Jurkat, Clone E6-1 (cell line): Measurements from ENCODE around the gene ZNF260. TPM values are rescaled to one million over a fixed set of nuclear protein-coding genes. Genes with fewer than 3 reads are reported as not detected.

Experiments
- DNase-seq: peaks from one replicate; pipeline ENCODE4 v3.0.0-alpha.2; 2011; ENCODE audit warnings: low read depth, low spot score
- H3K4me3 ChIP-seq: 2 replicates; pipeline ENCODE4 v1.5.1; 2011; ENCODE audit warnings: mild to moderate bottlenecking, low read length, control low read depth, moderate library complexity
- polyA plus RNA-seq: library from polyadenylated mRNA; unstranded; fragments of >200 nt; gene quantifications from one replicate; pipeline ENCODE4 v1.2.1, GENCODE V29; 2012; ENCODE audit warnings: missing spikeins; ENCODE audit not compliant: insufficient read length, insufficient read depth

Gene ZNF260
- polyA plus RNA-seq = 8.4 TPM

- DNase-seq = peak; percentile 87
Observed at GRCh38 chr19:36528194-36528920, at the start of gene ZNF260. Gene ZNF260 (minus strand): TSS chr19:36528271. CDS start chr19:36515238, 13,033 bp downstream.

GRCh38 chr19:36577271-36577996, 49.4 kb upstream of the ZNF260 start:
- no peak for DNase-seq
- H3K4me3 ChIP-seq = no peak overlapping the region

More at GRCh38 chr19:36528194-36528920, at the start of gene ZNF260:
- peak within 1 kb of the TSS; percentile 90 for H3K4me3 ChIP-seq

- no peak for DNase-seq
- no peak overlapping the region for H3K4me3 ChIP-seq
Observed at GRCh38 chr19:36574741-36575140, 46.7 kb upstream of the ZNF260 start.

GRCh38 chr19:36573895-36574720, 46.0 kb upstream of the ZNF260 start:
- DNase-seq = no peak
- peak overlapping the region; percentile 91 for H3K4me3 ChIP-seq

- peak; percentile 81 for DNase-seq
- peak within 1 kb of the TSS; percentile 91 for H3K4me3 ChIP-seq
Observed at GRCh38 chr19:36573020-36573894, 45.2 kb upstream of the ZNF260 start, which contains the start of gene ZNF529. Gene ZNF529 (minus strand): TSS chr19:36573292. CDS start chr19:36572346, 946 bp downstream.

- H3K4me3 ChIP-seq = peak overlapping the region; percentile 91
- no peak for DNase-seq
Observed at GRCh38 chr19:36572593-36573019, 44.5 kb upstream of the ZNF260 start.

GRCh38 chr19:36564391-36564790, 36.3 kb upstream of the ZNF260 start:
- no peak for DNase-seq
- H3K4me3 ChIP-seq = no peak overlapping the region

- no peak overlapping the region for H3K4me3 ChIP-seq
- DNase-seq = no peak
Observed at GRCh38 chr19:36547001-36547732, 19.1 kb upstream of the ZNF260 start.

- peak overlapping the region; percentile 90 for H3K4me3 ChIP-seq
- DNase-seq = peak; percentile 17
Observed at GRCh38 chr19:36528921-36529518, 949 bp upstream of the ZNF260 start.

- no peak for DNase-seq
- peak overlapping the region; percentile 90 for H3K4me3 ChIP-seq
Observed at GRCh38 chr19:36527873-36528193, 238 bp downstream of the ZNF260 start.

GRCh38 chr19:36527341-36527740, 730 bp downstream of the ZNF260 start:
- no peak for DNase-seq
- H3K4me3 ChIP-seq = peak overlapping the region; percentile 90

- DNase-seq = no peak
- H3K4me3 ChIP-seq = no peak overlapping the region
Observed at GRCh38 chr19:36526581-36526980, 1.5 kb downstream of the ZNF260 start.

GRCh38 chr19:36524617-36525016, 3.5 kb downstream of the ZNF260 start:
- H3K4me3 ChIP-seq = no peak overlapping the region
- DNase-seq = no peak

GRCh38 chr19:36514012-36514612, 14.0 kb downstream of the ZNF260 start:
- no peak for DNase-seq
- no peak overlapping the region for H3K4me3 ChIP-seq

- no peak for DNase-seq
- no peak overlapping the region for H3K4me3 ChIP-seq
Observed at GRCh38 chr19:36508325-36508724, 19.7 kb downstream of the ZNF260 start.

- no peak overlapping the region for H3K4me3 ChIP-seq
- DNase-seq = no peak
Observed at GRCh38 chr19:36501973-36502372, 26.1 kb downstream of the ZNF260 start.

GRCh38 chr19:36497001-36497400, 31.1 kb downstream of the ZNF260 start:
- DNase-seq = no peak
- H3K4me3 ChIP-seq = no peak overlapping the region
